Measurements from ENCODE around the gene MELK.

DNA sequence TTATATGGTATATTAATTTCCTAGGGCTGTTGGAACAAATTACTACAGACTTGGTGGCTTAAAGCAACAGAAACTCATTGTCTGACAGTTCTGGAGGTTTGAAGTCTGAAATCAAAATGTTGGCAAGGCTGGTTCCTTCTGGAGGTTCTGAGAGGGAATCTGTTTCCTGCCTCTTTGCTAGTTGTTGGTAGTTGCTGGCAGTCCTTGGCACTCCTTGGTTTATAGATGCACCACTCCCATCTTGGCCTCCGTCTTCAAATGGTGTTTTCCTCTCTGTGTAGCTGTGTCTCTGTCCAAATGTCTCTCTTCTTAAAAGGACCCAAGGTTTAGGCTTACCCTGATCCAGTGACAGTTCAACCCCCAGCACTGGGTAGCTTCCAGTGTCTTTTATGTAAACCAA, 17.5 kb downstream of the MELK start:
- TF ChIP-seq POLR2AphosphoS5 (IDR thresholded peaks at IDR 0.05; ENCODE audit: low read length) (no peak), YY1 (IDR thresholded peaks at IDR 0.05; ENCODE audit: low read depth, low read length) (no peak), SP1 (IDR thresholded peaks at IDR 0.05; ENCODE audit: low read depth, low read length) (no peak), NR2F1 (conservative IDR thresholded peaks at IDR 0.05) (no peak), JUND (IDR thresholded peaks at IDR 0.05; ENCODE audit: low read depth, low read length) (no peak)
- TF ChIP-seq, protein P1, sequence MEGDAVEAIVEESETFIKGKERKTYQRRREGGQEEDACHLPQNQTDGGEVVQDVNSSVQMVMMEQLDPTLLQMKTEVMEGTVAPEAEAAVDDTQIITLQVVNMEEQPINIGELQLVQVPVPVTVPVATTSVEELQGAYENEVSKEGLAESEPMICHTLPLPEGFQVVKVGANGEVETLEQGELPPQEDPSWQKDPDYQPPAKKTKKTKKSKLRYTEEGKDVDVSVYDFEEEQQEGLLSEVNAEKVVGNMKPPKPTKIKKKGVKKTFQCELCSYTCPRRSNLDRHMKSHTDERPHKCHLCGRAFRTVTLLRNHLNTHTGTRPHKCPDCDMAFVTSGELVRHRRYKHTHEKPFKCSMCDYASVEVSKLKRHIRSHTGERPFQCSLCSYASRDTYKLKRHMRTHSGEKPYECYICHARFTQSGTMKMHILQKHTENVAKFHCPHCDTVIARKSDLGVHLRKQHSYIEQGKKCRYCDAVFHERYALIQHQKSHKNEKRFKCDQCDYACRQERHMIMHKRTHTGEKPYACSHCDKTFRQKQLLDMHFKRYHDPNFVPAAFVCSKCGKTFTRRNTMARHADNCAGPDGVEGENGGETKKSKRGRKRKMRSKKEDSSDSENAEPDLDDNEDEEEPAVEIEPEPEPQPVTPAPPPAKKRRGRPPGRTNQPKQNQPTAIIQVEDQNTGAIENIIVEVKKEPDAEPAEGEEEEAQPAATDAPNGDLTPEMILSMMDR (IDR thresholded peaks at IDR 0.05 in 2 of 3, conservative IDR thresholded peaks at IDR 0.05 in 1 of 3; ENCODE audit: control insufficient read depth in 2 of 3, extremely low read depth in 1 of 3, insufficient read depth in 1 of 3, low read depth in 3 of 3, low read length in 3 of 3): no peak

Data from GM12878 (cell line).